CD4-positive, CD25-positive, alpha-beta regulatory T cell (primary cell): ENCODE measurements around the gene DERA. TPM values are rescaled to one million over a fixed set of nuclear protein-coding genes. Genes with fewer than 3 reads are reported as not detected.

Experiments used
- ATAC-seq, 2 donors: fragments of 150-1000 bp; cut with Tn5 transposase; one replicate each; pipeline ENCODE4 v1.10.0; 2021; ENCODE audit warnings: low read depth in 2 of 2, moderate number of reproducible peaks in 2 of 2, moderate library complexity in 1 of 2
- DNase-seq, 3 donors: peaks; one replicate each; pipeline versions ENCODE4 v3.0.0 to v3.0.0-alpha.2; 2012 to 2022; ENCODE audit warnings: mixed read lengths in 1 of 3
- H3K27ac ChIP-seq: one replicate; pipeline ENCODE4 v1.7.0; 2013; ENCODE audit warnings: mild to moderate bottlenecking, low read length; ENCODE audit not compliant: insufficient read depth, poor library complexity, severe bottlenecking
- H3K27me3 ChIP-seq: one replicate; pipeline ENCODE4 v1.7.0; 2013; ENCODE audit warnings: low read length; ENCODE audit not compliant: control insufficient read depth, insufficient read depth
- H3K36me3 ChIP-seq: one replicate; pipeline ENCODE4 v1.7.0; 2013; ENCODE audit warnings: mild to moderate bottlenecking, low read length, moderate library complexity; ENCODE audit not compliant: control insufficient read depth, insufficient read depth
- H3K4me1 ChIP-seq: 2 replicates; pipeline ENCODE4 v1.7.0; 2013; ENCODE audit warnings: mild to moderate bottlenecking, low read length; ENCODE audit not compliant: insufficient read depth, control insufficient read depth, poor library complexity, severe bottlenecking
- H3K4me3 ChIP-seq: one replicate; pipeline ENCODE4 v1.7.0; 2013; ENCODE audit warnings: low read depth, mild to moderate bottlenecking, low read length, moderate library complexity
- H3K9me3 ChIP-seq, 2 experiments: 1 replicate in 1 of 2; 2 replicates in 1 of 2; pipeline ENCODE4 v1.7.0; 2013; ENCODE audit warnings: low read length in 2 of 2, mild to moderate bottlenecking in 1 of 2, moderate library complexity in 1 of 2; ENCODE audit not compliant: control insufficient read depth in 2 of 2
- H3K27ac Mint-ChIP-seq, 3 donors: one replicate each; pipeline ENCODE4 v1.8.0; 2020 to 2022; ENCODE audit warnings: mild to moderate bottlenecking in 3 of 3, mixed read lengths in 3 of 3, moderate library complexity in 2 of 3
- H3K27me3 Mint-ChIP-seq: one replicate; pipeline ENCODE4 v1.8.0; 2022; ENCODE audit warnings: mild to moderate bottlenecking, mixed read lengths
- H3K36me3 Mint-ChIP-seq: one replicate; pipeline ENCODE4 v1.8.0; 2020; ENCODE audit warnings: mixed read lengths
- H3K4me1 Mint-ChIP-seq, 4 donors: one replicate each; pipeline ENCODE4 v1.8.0; 2020 to 2022; ENCODE audit warnings: mixed read lengths in 4 of 4, mild to moderate bottlenecking in 1 of 4
- H3K4me3 Mint-ChIP-seq, 4 donors: one replicate each; pipeline ENCODE4 v1.8.0; 2020 to 2022; ENCODE audit warnings: mild to moderate bottlenecking in 4 of 4, mixed read lengths in 4 of 4, moderate library complexity in 3 of 4
- H3K9me3 Mint-ChIP-seq, 7 donors: one replicate each; pipeline ENCODE4 v1.8.0; 2020 to 2022; ENCODE audit warnings: mixed read lengths in 7 of 7, mild to moderate bottlenecking in 3 of 7, moderate library complexity in 2 of 7
- polyA plus RNA-seq, 4 donors: library from polyadenylated mRNA; unstranded; fragments of 300-500 nt; fragmentation: Illumina TruSeq; gene quantifications; one replicate each; pipeline ENCODE4 v1.2.3, GENCODE V29; 2021
- total RNA-seq: library from RNA; stranded (reverse); gene quantifications from one replicate; pipeline ENCODE4 v1.2.3, GENCODE V29; 2022

The DERA gene
- total and polyA plus RNA-seq, 5 donors from 2014 or later = 14.8 to 45.5 (median 38.5) TPM

DNA sequence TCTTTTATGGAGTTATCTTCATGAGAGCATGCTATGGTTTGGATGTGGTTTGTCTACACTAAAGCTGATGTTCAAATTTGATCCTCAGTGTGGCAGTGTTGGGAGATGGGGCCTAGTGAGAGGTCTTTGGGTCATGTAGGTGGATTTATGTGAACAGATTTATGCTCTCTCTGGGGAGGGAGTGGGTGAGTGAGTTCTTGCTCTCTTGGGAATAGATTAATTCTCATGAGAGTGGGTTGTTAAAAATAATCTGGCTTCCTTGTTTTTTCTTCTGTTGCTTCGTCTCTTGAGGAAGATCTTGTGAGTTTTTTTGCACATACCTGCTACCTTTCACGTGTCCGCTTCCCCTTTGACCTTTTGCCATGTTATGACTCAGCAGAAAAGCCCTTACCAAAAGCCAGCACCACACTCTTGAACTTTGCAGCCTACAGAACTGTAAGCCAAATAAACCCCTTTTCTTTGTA, 20.5 kb downstream of the DERA start:
- Histone ChIP-seq H3K36me3 (no peaks in the 10 kb centered on the region), H3K9me3 (no peaks in the 10 kb centered on the region), H3K27me3 (no peaks in the 10 kb centered on the region), H3K4me3 (no peak overlapping the region), H3K4me1 (no peaks in the 10 kb centered on the region), H3K27ac (no peak overlapping the region)
- Mint-ChIP-seq H3K9me3 (peaks cover 0 to 2% (median 0%) of the 10 kb centered on the region in 7 donors), H3K4me3 (no peak overlapping the region), H3K27me3 (no peaks in the 10 kb centered on the region), H3K36me3 (peaks cover 7% of the 10 kb centered on the region), H3K27ac (no peak overlapping the region), H3K4me1 (peaks cover 0 to 20% (median 6%) of the 10 kb centered on the region in 4 donors)
- no peak for ATAC-seq
- DNase-seq = no peak

DNA sequence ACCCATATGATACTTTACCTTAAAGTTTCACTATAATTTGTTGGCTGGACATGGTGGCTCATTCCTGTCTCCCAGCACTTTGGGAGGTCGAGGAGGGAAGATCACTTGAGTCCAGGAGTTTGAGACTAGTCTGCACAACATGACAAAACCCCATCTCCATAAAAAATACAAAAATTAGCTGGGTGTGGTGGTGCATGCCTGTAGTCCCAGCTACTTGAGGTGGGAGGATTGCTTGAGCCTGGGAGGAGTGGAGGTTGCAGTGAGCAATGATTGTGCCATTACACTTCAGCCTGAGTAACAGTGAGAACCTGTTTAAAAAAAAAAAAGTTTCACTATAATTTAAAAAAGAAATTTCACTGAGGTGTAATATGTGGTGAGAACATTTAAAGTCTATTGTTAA, 21.2 kb downstream of the DERA start:
- Histone ChIP-seq H3K9me3 (no peaks in the 10 kb centered on the region), H3K27ac (no peak overlapping the region), H3K4me1 (no peaks in the 10 kb centered on the region), H3K36me3 (no peaks in the 10 kb centered on the region), H3K27me3 (no peaks in the 10 kb centered on the region), H3K4me3 (no peak overlapping the region)
- Mint-ChIP-seq H3K27ac (no peak overlapping the region), H3K36me3 (peaks cover 7% of the 10 kb centered on the region), H3K4me3 (no peak overlapping the region), H3K27me3 (no peaks in the 10 kb centered on the region), H3K4me1 (peaks cover 0 to 16% (median 11%) of the 10 kb centered on the region in 4 donors), H3K9me3 (peaks cover 0 to 5% (median 0%) of the 10 kb centered on the region in 7 donors)
- DNase-seq = no peak
- ATAC-seq = no peak

DNA sequence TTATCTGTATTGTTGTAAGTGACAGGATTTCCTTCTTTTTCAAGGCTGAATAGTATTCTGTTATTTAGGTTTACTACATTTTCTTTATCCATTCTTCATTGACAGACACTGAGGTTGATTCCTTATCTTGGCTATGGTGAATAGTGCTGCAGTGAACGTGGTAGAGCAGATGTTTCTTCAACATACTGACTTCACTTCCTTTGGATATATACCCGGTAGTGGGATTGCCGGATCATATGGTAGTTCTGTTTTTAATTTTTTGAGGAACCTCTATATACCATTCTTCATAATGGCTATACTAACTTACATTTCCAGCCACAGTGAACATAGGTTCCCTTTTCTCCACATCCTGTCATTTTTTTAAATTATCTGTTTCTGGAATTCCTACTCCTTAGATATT, 21.8 kb downstream of the DERA start:
- no peak for ATAC-seq
- DNase-seq = no peak
- H3K36me3 ChIP-seq = no peaks in the 10 kb centered on the region
- Mint-ChIP-seq H3K36me3 (peaks cover 7% of the 10 kb centered on the region), H3K4me1 (peaks cover 0 to 19% (median 16%) of the 10 kb centered on the region in 4 donors), H3K27me3 (no peaks in the 10 kb centered on the region), H3K27ac (no peak overlapping the region), H3K9me3 (peaks cover 0 to 7% (median 2%) of the 10 kb centered on the region in 7 donors), H3K4me3 (no peak overlapping the region)
- no peaks in the 10 kb centered on the region for H3K27me3 ChIP-seq
- H3K9me3 ChIP-seq = no peaks in the 10 kb centered on the region
- H3K4me3 ChIP-seq = no peak overlapping the region
- no peaks in the 10 kb centered on the region for H3K4me1 ChIP-seq
- no peak overlapping the region for H3K27ac ChIP-seq

DNA sequence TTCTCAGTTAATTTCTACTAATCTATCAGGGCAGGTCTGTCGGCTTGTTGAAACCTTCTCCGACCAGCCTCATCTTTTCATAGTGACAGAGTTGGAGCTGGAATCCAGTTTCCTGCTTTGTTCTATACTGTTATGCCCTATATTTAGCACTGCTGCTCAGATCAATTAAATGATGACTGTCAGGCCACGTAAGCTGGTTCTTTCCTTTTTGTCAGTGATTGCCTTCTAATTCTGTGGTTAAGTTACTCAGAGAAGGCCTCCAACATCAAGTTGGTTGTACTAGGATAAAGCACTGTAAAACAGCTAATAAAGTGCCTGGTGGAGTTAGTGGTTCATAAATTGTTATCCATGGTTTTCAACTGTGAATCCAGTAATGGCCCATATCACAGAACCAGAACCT, 22.6 kb downstream of the DERA start:
- Histone ChIP-seq H3K9me3 (peaks cover 0 to under 1% of the 10 kb centered on the region in 2 experiments), H3K36me3 (no peaks in the 10 kb centered on the region), H3K27ac (no peak overlapping the region), H3K4me1 (no peaks in the 10 kb centered on the region), H3K27me3 (no peaks in the 10 kb centered on the region), H3K4me3 (no peak overlapping the region)
- peaks cover 7% of the 10 kb centered on the region for H3K36me3 Mint-ChIP-seq
- H3K4me1 Mint-ChIP-seq = peaks cover 0 to 19% (median 16%) of the 10 kb centered on the region in 4 donors
- no peak overlapping the region for H3K4me3 Mint-ChIP-seq
- no peak for DNase-seq
- H3K27ac Mint-ChIP-seq = no peak overlapping the region
- no peaks in the 10 kb centered on the region for H3K27me3 Mint-ChIP-seq
- ATAC-seq = no peak
- H3K9me3 Mint-ChIP-seq = peaks cover 0 to 8% (median 2%) of the 10 kb centered on the region in 7 donors

DNA sequence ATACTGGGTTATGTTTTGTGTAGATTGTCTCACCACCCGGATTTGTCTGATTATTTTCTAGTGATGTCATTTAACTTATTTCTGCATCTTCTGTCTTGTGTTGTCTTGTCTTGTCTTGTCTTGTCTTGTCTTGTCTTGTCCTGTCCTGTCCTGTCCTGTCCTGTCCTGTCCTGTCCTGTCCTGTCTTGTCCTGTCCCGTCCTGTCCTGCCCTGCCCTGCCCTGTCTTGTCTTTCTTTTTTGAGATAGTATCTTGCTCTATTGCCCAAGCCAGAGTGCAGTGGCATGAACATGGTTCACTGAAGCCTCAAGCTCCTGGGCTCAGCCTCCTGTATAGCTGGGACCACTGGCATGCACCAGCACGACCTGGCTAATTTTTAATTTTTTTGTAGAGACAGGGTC, 25.6 kb downstream of the DERA start:
- Histone ChIP-seq H3K27ac (no peak overlapping the region), H3K4me3 (no peak overlapping the region), H3K36me3 (no peaks in the 10 kb centered on the region), H3K27me3 (no peaks in the 10 kb centered on the region), H3K4me1 (no peaks in the 10 kb centered on the region), H3K9me3 (peaks cover 0 to 4% of the 10 kb centered on the region in 2 experiments)
- Mint-ChIP-seq H3K27me3 (no peaks in the 10 kb centered on the region), H3K36me3 (peaks cover 7% of the 10 kb centered on the region), H3K4me1 (peaks cover 4 to 15% (median 13%) of the 10 kb centered on the region in 4 donors), H3K9me3 (peaks cover 0 to 10% (median 8%) of the 10 kb centered on the region in 7 donors), H3K4me3 (no peak overlapping the region), H3K27ac (no peak overlapping the region)
- DNase-seq (no peak), ATAC-seq (no peak)

DNA sequence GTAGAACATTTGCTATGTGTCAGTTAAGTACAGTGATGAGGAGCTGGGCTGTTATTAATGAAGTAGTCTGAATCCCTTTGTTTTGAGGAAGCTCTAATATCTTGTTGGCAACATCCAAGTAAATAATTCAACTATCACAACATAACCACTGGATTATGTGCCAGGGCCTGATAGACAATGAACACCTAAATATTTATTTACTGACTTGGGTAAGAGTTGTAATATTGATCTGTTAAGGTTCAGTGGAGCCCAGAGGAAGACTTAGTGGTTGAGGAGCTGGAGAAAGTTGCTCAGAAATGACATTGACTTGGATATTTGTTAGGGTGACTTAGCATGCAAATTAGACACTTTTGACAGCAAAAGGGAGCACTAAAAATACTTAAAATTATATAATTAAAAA, 26.8 kb downstream of the DERA start:
- H3K27me3 ChIP-seq = no peaks in the 10 kb centered on the region
- H3K36me3 ChIP-seq = no peaks in the 10 kb centered on the region
- peaks cover 0 to 15% (median 8%) of the 10 kb centered on the region in 7 donors for H3K9me3 Mint-ChIP-seq
- no peaks in the 10 kb centered on the region for H3K4me1 ChIP-seq
- DNase-seq = no peak
- no peak overlapping the region for H3K4me3 Mint-ChIP-seq
- no peak overlapping the region for H3K27ac ChIP-seq
- H3K27me3 Mint-ChIP-seq = no peaks in the 10 kb centered on the region
- peaks cover 0 to 4% of the 10 kb centered on the region in 2 experiments for H3K9me3 ChIP-seq
- H3K36me3 Mint-ChIP-seq = peaks cover 5% of the 10 kb centered on the region
- no peak for ATAC-seq
- H3K4me3 ChIP-seq = no peak overlapping the region
- peaks cover 4 to 16% (median 12%) of the 10 kb centered on the region in 4 donors for H3K4me1 Mint-ChIP-seq
- no peak overlapping the region for H3K27ac Mint-ChIP-seq

DNA sequence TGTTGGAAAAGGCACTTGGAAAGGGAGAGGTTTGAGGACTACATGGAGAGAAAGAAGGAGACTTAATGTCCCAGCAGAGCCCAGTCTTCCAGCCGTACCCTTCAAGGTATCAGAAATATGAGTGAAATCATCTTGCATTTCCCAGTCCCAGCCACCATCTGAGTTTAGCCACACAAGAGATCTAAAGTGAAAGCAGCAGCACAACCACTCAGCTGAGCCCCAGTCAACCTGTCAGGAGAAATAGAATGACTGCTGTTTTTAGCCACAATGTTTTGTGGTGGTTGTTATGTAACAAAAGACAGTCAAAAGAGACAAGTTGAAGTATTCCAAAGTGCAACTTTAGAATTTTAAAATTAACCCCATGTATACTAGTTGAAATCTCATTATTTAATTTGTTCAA, 28.0 kb downstream of the DERA start:
- Histone ChIP-seq H3K36me3 (no peaks in the 10 kb centered on the region), H3K27ac (no peak overlapping the region), H3K9me3 (peaks cover 0 to 7% of the 10 kb centered on the region in 2 experiments), H3K4me1 (no peaks in the 10 kb centered on the region), H3K4me3 (no peak overlapping the region), H3K27me3 (no peaks in the 10 kb centered on the region)
- Mint-ChIP-seq H3K4me3 (no peak overlapping the region), H3K27ac (no peak overlapping the region), H3K36me3 (peaks cover 5% of the 10 kb centered on the region), H3K4me1 (peaks cover 4 to 16% (median 13%) of the 10 kb centered on the region in 4 donors), H3K27me3 (no peaks in the 10 kb centered on the region), H3K9me3 (peaks cover 3 to 17% (median 8%) of the 10 kb centered on the region in 7 donors)
- ATAC-seq (no peak), DNase-seq (no peak)

DNA sequence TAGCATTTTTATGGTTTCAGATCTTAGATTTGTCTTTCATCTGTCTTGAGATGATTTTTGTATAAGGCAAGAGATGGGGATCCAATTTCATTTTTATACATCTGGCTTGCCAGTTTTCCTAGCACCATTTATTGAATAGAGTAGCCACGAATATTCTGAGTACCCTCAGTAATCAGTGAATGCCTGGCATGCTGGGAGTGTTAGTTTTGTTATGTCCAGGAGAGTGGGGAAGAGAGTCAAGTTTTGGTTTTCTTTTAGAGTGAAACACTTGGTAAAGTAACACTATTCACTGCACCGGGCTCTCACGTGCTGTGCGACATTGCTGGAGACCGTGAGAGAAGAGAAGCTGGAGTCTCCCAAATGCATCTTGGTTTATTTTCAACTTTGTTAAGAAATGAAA, 31.3 kb downstream of the DERA start:
- Mint-ChIP-seq H3K27ac (no peak overlapping the region), H3K36me3 (peaks cover 13% of the 10 kb centered on the region), H3K9me3 (peaks cover 4 to 35% (median 6%) of the 10 kb centered on the region in 7 donors), H3K27me3 (no peaks in the 10 kb centered on the region), H3K4me1 (peaks cover 4 to 13% (median 10%) of the 10 kb centered on the region in 4 donors), H3K4me3 (no peak overlapping the region)
- no peaks in the 10 kb centered on the region for H3K4me1 ChIP-seq
- no peak for ATAC-seq
- no peak overlapping the region for H3K4me3 ChIP-seq
- no peaks in the 10 kb centered on the region for H3K36me3 ChIP-seq
- peaks cover 0 to 7% of the 10 kb centered on the region in 2 experiments for H3K9me3 ChIP-seq
- no peak for DNase-seq
- H3K27me3 ChIP-seq = no peaks in the 10 kb centered on the region
- no peak overlapping the region for H3K27ac ChIP-seq
